SK-N-MC (cell line): ENCODE data around the gene FARS2.

Experiments
- EZH2 ChIP-seq: fragments of 200-600 bp; sonication (generic); IDR thresholded peaks from one replicate; pipeline ENCODE4 v1.6.1; 2017; ENCODE audit warnings: antibody characterized with exemption
- POLR2AphosphoS5 ChIP-seq: IDR thresholded peaks from 2 replicates; pipeline ENCODE4 v1.6.1; 2012; ENCODE audit warnings: mild to moderate bottlenecking, low read depth, low read length, borderline replicate concordance

- TF ChIP-seq EZH2 (no peak), POLR2AphosphoS5 (no peak)
These were observed 76.3 kb downstream of the FARS2 start for GRCh38 chr6:5337573-5337972.
